ENCODE data around the gene KIAA1549. TPM values are rescaled to one million over a fixed set of nuclear protein-coding genes. Genes with fewer than 3 reads are reported as not detected.
"Not testable (repeated sequence)": the region's sequence is repeated elsewhere in the genome, so short reads cannot be mapped to it uniquely, and the experiment has no call there.

The KIAA1549 gene
- total RNA-seq, 1 donor from 2014 or later: 28.4 TPM

- no peak for DNase-seq
Measured at GRCh38 chr7:138941545-138941944, 39.6 kb downstream of the KIAA1549 start.

GRCh38 chr7:138940602-138941001 is 40.6 kb downstream of the KIAA1549 start:
- not testable (repeated sequence) for DNase-seq

GRCh38 chr7:138937484-138937883 is 43.7 kb downstream of the KIAA1549 start:
- no peak for DNase-seq

- DNase-seq: peak; percentile 31
Measured at GRCh38 chr7:138935465-138936011, 45.7 kb downstream of the KIAA1549 start.

- DNase-seq: no peak
Measured at GRCh38 chr7:138934861-138935260, 46.3 kb downstream of the KIAA1549 start.

- DNase-seq: no peak
Measured at GRCh38 chr7:138934367-138934766, 46.8 kb downstream of the KIAA1549 start.

GRCh38 chr7:138932870-138933269 is 48.3 kb downstream of the KIAA1549 start:
- DNase-seq: no peak

GRCh38 chr7:138932427-138932826 is 48.8 kb downstream of the KIAA1549 start:
- DNase-seq: no peak

GRCh38 chr7:138929969-138930368 is 51.2 kb downstream of the KIAA1549 start:
- DNase-seq: no peak

GRCh38 chr7:138926241-138926612 is 55.0 kb downstream of the KIAA1549 start:
- DNase-seq: no peak

GRCh38 chr7:138924501-138925225 is 56.5 kb downstream of the KIAA1549 start:
- no peak for DNase-seq

- DNase-seq: no peak
Measured at GRCh38 chr7:138921277-138921676, 59.9 kb downstream of the KIAA1549 start.

GRCh38 chr7:138919911-138920310 is 61.3 kb downstream of the KIAA1549 start:
- DNase-seq: no peak

GRCh38 chr7:138919216-138919615 is 62.0 kb downstream of the KIAA1549 start:
- no peak for DNase-seq

- peak; percentile 43 for DNase-seq
Measured at GRCh38 chr7:138918756-138919155, 62.4 kb downstream of the KIAA1549 start.

- DNase-seq: no peak
Measured at GRCh38 chr7:138918176-138918575, 63.0 kb downstream of the KIAA1549 start.

- DNase-seq: no peak
Measured at GRCh38 chr7:138917771-138918170, 63.4 kb downstream of the KIAA1549 start.

- no peak for DNase-seq
Measured at GRCh38 chr7:138916731-138917130, 64.5 kb downstream of the KIAA1549 start.

GRCh38 chr7:138916275-138916674 is 64.9 kb downstream of the KIAA1549 start:
- no peak for DNase-seq

GRCh38 chr7:138913783-138914182 is 67.4 kb downstream of the KIAA1549 start:
- DNase-seq: no peak

GRCh38 chr7:138911007-138911406 is 70.2 kb downstream of the KIAA1549 start:
- DNase-seq: no peak

GRCh38 chr7:138907850-138908249 is 73.3 kb downstream of the KIAA1549 start:
- DNase-seq: no peak

- DNase-seq: no peak
Measured at GRCh38 chr7:138907201-138907847, 73.9 kb downstream of the KIAA1549 start.
